NT2/D1 (cell line): Measurements from ENCODE around the gene DNMT1.

Source experiments
- YY1 ChIP-seq: IDR thresholded peaks from 2 replicates; pipeline ENCODE4 v1.6.1; 2011; ENCODE audit not compliant: insufficient read length, insufficient read depth
- ZNF274 ChIP-seq: IDR thresholded peaks from 2 replicates; pipeline ENCODE4 v1.6.1; 2011; ENCODE audit warnings: mild to moderate bottlenecking, low read depth, low read length

GRCh38 chr19:10237702-10238101, 42.9 kb upstream of the DNMT1 start:
- no peak for TF ChIP-seq YY1
- TF ChIP-seq ZNF274 = no peak
